ENCODE results near the gene USP7.

GRCh38 chr16:8921347-8921984 is 42.2 kb downstream of the USP7 start:
- no peak for TF ChIP-seq POLR2A (IDR thresholded peaks at IDR 0.05; ENCODE audit: low read length)
- no peak for TF ChIP-seq GATA1 (IDR thresholded peaks at IDR 0.05; ENCODE audit: low read depth, low read length)

Measured in erythroblast (primary cell).